ENCODE measurements around the gene HES4.
"Not testable (repeated sequence)": the region's sequence is repeated elsewhere in the genome, so short reads cannot be mapped to it uniquely, and the experiment has no call there.

- TF ChIP-seq CTCF, POLR2A (IDR thresholded peaks at IDR 0.05): not testable (repeated sequence)
These were observed 17.8 kb upstream of the HES4 start for GRCh38 chr1:1017397-1018320.
